Globus pallidus (tissue), 1 donor: ENCODE results near the gene RSPH10B2.
"Not testable (repeated sequence)": the region's sequence is repeated elsewhere in the genome, so short reads cannot be mapped to it uniquely, and the experiment has no call there.

Source experiments
- DNase-seq: peaks from one replicate; pipeline ENCODE4 v3.0.0-alpha.2; 2015; ENCODE audit warnings: low spot score

Gene RSPH10B2

DNA sequence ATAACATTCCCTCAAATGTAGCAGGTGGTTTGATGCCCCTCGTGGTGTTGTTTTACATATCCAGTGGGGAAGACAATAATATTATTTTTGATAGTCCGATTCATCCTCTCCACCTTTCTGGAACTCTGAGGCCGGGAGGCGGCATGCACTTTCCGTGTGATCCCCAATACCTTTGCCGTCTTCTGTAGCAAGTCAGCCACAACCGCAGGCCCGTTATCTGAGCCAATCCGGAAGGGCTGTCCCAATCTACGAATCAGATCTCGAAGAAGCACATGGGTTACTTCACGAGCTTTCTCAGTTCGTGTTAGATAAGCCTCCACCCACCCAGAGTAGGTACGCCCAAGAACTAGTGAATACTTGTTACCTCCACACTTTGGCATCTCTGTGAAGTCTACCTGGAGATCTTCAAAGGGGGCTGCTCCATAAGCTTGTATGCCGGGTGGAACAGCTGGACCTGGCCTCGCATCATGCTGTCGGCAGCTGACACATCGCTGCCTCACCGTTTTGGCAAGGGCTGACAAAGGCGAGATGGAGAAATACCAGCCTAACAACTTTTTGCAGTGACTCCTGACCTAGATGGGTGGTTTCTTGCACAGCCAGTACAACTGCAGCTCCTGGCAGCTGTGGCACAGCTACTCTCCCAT is 88.5 kb downstream of the RSPH10B2 start:
- not testable (repeated sequence) for DNase-seq

DNA sequence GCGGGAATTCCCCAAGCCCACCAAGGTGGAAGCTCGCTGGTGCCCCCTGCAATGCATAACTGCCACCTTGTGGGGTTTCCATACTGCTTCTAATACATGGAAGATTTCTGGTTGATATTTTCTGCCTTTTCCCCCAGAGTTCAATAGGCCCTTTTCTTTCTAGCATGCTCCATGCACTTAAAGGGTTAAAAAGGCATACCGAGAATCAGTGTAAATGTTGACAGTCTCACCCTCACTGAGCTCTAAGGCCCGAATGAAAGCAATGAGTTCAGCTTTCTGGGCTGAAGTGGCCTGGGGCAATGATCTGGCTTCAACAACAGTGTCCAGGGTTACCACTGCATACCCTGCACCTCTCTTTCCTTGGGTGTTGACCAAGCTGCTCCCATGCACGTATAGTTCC is 89.2 kb downstream of the RSPH10B2 start:
- not testable (repeated sequence) for DNase-seq

DNA sequence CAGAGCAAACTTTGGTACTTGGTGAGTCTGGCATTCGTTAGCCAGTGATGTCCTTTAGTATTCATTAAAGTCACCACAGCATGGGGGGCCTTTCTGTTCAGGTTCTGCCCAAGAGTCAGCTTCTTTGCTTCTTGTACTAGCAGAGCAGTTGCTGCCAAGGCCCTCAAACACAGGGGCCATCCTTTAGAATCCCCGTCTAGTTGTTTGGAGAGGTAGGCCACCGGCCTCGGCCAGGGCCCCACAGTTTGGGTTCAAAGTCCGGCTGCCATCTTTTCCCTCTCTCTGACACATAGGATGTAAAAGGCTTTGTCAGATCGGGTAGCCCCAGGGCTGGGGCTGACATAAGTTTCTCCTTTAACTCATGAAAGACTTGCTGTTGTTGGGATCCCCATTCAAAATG is 89.8 kb downstream of the RSPH10B2 start:
- DNase-seq, result not testable (repeated sequence)

- DNase-seq, result not testable (repeated sequence)
These were observed 92.1 kb downstream of the RSPH10B2 start for GRCh38 chr7:6845971-6846449.

GRCh38 chr7:6847751-6848150 is 93.8 kb downstream of the RSPH10B2 start:
- DNase-seq, result not testable (repeated sequence)
